COLO829 (cell line): ENCODE measurements around the gene GID8.

Experiments used
- DNase-seq: peaks from one replicate; pipeline ENCODE4 v3.0.0; 2012; ENCODE audit warnings: low spot score

Gene GID8

GRCh38 chr20:62938105-62938888 is at the start of gene GID8:
GID8 (plus strand) TSS chr20:62938147; CDS start chr20:62941503, 3,356 bp downstream.
- peak; percentile 35 for DNase-seq

GRCh38 chr20:62888406-62888805 is 49.5 kb upstream of the GID8 start:
- no peak for DNase-seq

DNA sequence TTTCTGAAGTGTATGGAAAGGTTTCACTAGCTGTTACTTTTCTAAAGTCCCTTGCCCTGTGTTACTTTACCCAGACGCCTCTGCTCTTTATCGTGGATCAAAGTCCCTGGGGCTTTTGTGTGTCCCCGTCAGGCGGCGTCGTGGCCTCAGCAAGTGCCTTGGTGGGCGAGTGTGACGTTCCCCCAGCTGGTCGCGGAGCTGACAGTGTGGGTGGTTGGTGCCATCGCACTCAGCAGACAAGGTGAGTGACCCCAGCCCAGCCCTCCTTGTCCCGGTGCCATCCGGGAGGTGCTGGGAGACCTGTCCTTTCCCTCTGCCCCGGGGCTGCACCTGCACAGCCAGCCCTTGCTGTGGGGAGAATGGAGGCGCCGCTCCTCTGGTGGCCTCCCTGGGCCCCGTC is 49.0 kb upstream of the GID8 start:
- no peak for DNase-seq

DNA sequence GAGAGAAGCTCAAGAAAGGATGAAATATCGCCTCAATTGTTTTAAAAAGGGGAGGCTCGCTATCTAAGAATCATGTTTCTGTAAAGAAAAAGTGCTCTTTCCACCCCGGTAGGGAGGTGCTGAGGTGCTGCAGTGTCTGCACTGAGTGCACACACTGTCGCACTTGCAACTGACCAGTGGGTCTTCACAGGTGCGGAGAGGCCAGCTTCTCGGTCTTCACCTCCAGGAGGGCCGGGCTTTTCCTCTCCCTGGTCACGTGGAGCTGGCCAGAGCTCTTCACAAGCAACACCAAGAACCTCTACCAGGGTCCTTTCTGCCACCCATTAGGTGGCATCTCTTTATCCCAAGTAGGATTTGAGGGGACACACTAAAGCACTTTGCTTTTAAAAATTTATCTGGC is 48.5 kb upstream of the GID8 start:
- DNase-seq: no peak

- DNase-seq: no peak
Measured at GRCh38 chr20:62889871-62890270, 48.1 kb upstream of the GID8 start.

GRCh38 chr20:62890444-62890843 is 47.5 kb upstream of the GID8 start:
- DNase-seq: no peak

DNA sequence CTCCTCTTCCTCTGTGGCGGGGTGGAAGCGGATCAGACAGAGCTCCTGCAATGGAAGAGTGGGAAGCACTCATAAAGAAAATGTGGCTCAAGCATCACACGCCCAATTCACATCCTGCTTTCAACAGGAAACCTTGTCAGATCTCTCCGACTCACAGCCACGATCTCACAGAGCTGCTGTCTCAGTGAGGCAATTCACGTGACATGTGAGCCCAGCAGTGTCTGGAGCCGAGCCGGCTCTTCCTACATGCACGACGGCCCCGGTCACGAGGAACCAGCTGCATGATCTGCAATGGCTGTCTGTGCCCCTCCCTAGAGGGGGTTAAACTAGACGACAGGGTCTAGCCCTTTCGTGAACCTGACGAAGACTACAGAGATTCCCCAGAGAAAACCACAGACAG is 46.8 kb upstream of the GID8 start:
- peak; percentile 82 for DNase-seq

DNA sequence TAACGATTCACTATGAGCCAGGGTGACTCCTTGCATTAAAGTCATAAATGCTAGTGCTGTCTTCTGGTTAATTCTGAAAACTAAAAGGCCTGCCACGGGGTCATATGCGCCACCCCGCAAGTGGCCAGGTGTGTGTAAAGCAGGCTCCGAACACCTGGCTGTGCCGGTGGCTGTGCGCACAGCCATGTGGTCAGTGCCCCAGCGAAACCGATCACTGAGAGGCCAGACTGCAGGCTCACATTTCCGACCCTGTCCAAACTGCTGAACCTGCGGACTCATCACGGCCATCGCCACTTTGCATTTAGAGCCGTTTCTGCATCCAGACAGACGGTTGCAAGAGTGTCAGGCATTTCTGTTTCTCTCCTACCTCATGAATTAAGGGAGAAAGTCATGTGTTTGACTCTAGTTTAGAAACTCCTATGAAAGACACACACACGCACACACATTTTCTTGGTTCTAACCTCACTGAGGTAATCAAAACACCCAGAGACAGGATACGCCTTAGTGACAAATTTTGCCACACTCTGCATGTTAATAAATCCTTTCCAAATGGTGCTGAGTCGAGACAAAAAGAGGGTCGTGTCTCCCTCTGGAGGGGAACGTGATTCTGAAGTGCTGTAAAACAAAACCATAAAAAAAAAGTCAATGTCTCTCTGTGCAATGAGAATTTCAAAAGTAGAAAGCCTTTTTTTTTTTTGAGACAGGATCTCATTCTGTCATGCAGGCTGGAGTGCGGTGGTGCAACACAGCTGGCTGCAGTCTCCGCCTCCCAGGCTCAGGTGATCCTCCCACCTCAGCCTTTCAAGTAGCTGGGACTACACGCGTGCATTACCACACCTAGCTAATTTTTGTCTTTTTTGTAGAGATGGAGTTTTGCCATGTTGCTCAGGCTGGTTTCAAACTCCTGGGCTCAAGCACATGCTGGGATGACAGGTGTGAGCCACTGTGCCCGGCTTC is 45.3 kb upstream of the GID8 start:
- no peak for DNase-seq

- DNase-seq: no peak
Measured at GRCh38 chr20:62893700-62894099, 44.2 kb upstream of the GID8 start.

GRCh38 chr20:62894261-62894660 is 43.7 kb upstream of the GID8 start:
- DNase-seq: no peak

DNA sequence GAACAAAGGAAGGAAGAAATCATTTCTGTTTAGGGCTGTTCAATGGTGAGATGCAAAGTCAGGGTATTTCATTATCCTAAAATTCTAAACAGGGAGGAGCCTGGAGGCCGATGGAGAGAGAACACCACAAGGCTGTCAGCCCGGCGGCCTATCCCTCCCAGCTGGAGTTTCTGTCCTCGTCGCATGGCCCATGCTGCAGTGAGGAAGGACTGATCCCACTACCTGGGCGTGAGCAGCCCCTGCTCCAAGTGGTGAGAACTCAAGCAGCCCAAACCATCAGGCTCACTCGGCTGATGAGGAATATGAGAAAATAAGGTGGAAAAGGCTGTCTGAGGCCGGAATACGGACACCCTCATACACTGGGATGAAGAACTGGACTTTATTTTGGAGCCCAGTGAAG is 42.4 kb upstream of the GID8 start:
- no peak for DNase-seq

GRCh38 chr20:62896526-62896925 is 41.4 kb upstream of the GID8 start:
- no peak for DNase-seq

GRCh38 chr20:62897666-62898065 is 40.3 kb upstream of the GID8 start:
- DNase-seq: no peak

- no peak for DNase-seq
Measured at GRCh38 chr20:62898093-62898964, 39.6 kb upstream of the GID8 start.

DNA sequence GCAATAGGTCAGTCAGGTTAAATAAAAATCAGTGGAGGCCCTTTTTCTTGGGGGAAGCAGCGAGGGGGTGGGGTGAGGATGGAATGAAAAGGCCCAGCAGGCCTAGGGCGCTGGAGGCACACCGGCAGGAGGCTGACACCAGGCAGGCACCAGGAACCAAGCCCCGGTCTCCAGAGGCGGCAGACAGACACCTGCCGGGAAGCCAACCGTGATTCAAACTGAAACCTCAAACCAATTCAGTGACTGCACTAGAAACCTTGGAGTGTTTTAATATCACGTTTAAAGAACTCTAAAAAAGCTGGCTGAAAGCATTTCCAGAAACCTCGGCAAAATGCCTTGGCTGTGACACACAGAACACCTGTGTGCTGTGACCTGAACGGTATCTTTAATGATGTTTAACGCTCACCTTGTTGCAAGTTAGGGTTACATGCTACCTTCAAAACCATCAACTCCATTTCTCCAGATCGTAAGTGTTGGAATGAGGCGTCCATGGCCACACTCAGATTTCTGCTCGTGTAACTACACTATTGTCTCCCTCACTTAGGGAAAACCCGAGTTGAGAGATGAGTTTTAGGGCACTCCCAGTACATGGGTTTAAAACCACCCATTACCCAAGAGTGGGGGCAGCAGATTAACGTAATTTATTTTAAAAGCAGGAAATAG is 38.8 kb upstream of the GID8 start:
- DNase-seq: no peak

- no peak for DNase-seq
Measured at GRCh38 chr20:62899633-62900051, 38.3 kb upstream of the GID8 start.

GRCh38 chr20:62900052-62900691 is 37.8 kb upstream of the GID8 start:
- DNase-seq: peak; percentile 83

GRCh38 chr20:62900692-62901584 is 37.0 kb upstream of the GID8 start:
- DNase-seq: no peak

DNA sequence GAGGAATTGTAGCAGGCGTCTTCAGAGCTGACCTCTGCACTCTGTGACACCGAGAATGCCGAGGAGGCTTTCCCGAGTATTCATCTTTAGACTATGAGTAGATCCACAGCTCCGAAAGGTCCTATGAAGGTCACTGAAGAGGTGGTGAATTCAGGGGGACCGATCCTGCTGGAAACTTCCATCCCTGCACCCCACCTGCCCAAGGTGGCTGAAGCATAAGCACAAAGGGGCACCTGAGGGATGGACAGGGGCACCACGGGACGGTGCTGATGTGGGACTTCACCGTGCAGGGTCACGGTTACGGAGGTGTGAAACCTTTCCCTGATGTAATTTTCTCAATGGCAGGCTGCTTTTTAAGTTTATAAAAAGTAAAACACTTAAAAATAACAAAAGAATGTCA is 36.1 kb upstream of the GID8 start:
- no peak for DNase-seq
